SK-N-SH (cell line): ENCODE measurements around the gene TFAP2A.

Source experiments
- SIN3A ChIP-seq: IDR thresholded peaks from 2 replicates; pipeline ENCODE4 v1.6.1; 2012; ENCODE audit warnings: low read depth, mild to moderate bottlenecking, low read length, moderate library complexity, borderline replicate concordance
- TAF1 ChIP-seq: IDR thresholded peaks from 2 replicates; pipeline ENCODE4 v1.6.1; 2012; ENCODE audit warnings: low read depth, mild to moderate bottlenecking, low read length, moderate library complexity, borderline replicate concordance

- TF ChIP-seq SIN3A (no peak), TAF1 (no peak)
Observed at GRCh38 chr6:10418862-10419748, 4.2 kb upstream of the TFAP2A start.
